Activated CD8-positive, alpha-beta memory T cell treated with anti-CD3 and anti-CD28 coated beads, Interleukin-2, amount 10 ng/mL, durations not matched to agents 7 days and 5 days (primary cell): ENCODE data around the gene ZNF576. TPM values are rescaled to one million over a fixed set of nuclear protein-coding genes. Genes with fewer than 3 reads are reported as not detected.
"Not testable (repeated sequence)": the region's sequence is repeated elsewhere in the genome, so short reads cannot be mapped to it uniquely, and the experiment has no call there.

Experiments used
- ATAC-seq: fragments of 150-1000 bp; cut with Tn5 transposase; one replicate; pipeline ENCODE4 v1.10.0; 2021; ENCODE audit warnings: moderate library complexity
- CTCF ChIA-PET: fragments of 350-600 bp; sonication (Branson Sonifier 250); formaldehyde crosslinking; loops from one replicate; lab custom pipeline; 2021; ENCODE audit warnings: antibody characterized with exemption; lab: Charles Lee
- DNase-seq: peaks from one replicate; pipeline ENCODE4 v3.0.0-alpha.2; 2020
- H3K27ac Mint-ChIP-seq: one replicate; pipeline ENCODE4 v1.8.0; 2021; ENCODE audit warnings: mild to moderate bottlenecking, mixed read lengths
- H3K27me3 Mint-ChIP-seq: one replicate; pipeline ENCODE4 v1.8.0; 2021; ENCODE audit warnings: mixed read lengths
- H3K36me3 Mint-ChIP-seq: one replicate; pipeline ENCODE4 v1.8.0; 2021; ENCODE audit warnings: mild to moderate bottlenecking, mixed read lengths
- H3K4me1 Mint-ChIP-seq: one replicate; pipeline ENCODE4 v1.8.0; 2021; ENCODE audit warnings: mixed read lengths
- H3K4me3 Mint-ChIP-seq: one replicate; pipeline ENCODE4 v1.8.0; 2021; ENCODE audit warnings: mild to moderate bottlenecking, moderate library complexity, mixed read lengths
- H3K9me3 Mint-ChIP-seq: one replicate; pipeline ENCODE4 v1.8.0; 2022; ENCODE audit warnings: low read depth, mixed read lengths
- total RNA-seq, 2 experiments: library from RNA; stranded (reverse); gene quantifications; one replicate each; pipeline ENCODE4 v1.2.3, GENCODE V29; 2021

The ZNF576 gene
- total RNA-seq, 2 experiments from 2014 or later: 18.6 to 21.3 TPM

GRCh38 chr19:43628646-43629326 lies 32.4 kb downstream of the ZNF576 start:
- Mint-ChIP-seq H3K36me3 (no peaks in the 10 kb centered on the region), H3K4me3 (no peak overlapping the region), H3K27me3 (peaks cover 17% of the 10 kb centered on the region), H3K9me3 (no peaks in the 10 kb centered on the region), H3K4me1 (peaks cover 12% of the 10 kb centered on the region), H3K27ac (no peak overlapping the region)
- ATAC-seq: no peak
- CTCF ChIA-PET: no interaction called here
- DNase-seq: no peak

- no peak overlapping the region for H3K27ac Mint-ChIP-seq
- H3K27me3 Mint-ChIP-seq: peaks cover 17% of the 10 kb centered on the region
- H3K36me3 Mint-ChIP-seq: no peaks in the 10 kb centered on the region
- no peak overlapping the region for H3K4me3 Mint-ChIP-seq
- ATAC-seq: no peak
- H3K9me3 Mint-ChIP-seq: no peaks in the 10 kb centered on the region
- DNase-seq: no peak
- CTCF ChIA-PET: no interaction called here
- no peaks in the 10 kb centered on the region for H3K4me1 Mint-ChIP-seq
Observed at GRCh38 chr19:43631491-43631890, 35.1 kb downstream of the ZNF576 start.

- no peaks in the 10 kb centered on the region for H3K4me1 Mint-ChIP-seq
- DNase-seq: no peak
- no peaks in the 10 kb centered on the region for H3K36me3 Mint-ChIP-seq
- H3K27ac Mint-ChIP-seq: no peak overlapping the region
- no peak overlapping the region for H3K4me3 Mint-ChIP-seq
- H3K9me3 Mint-ChIP-seq: no peaks in the 10 kb centered on the region
- no peak for ATAC-seq
- CTCF ChIA-PET: interaction anchor here (1.4 kb wide), 1 partner anchor 18 kb away, joined by 5 read pairs; no protein-coding TSS in a partner anchor
- H3K27me3 Mint-ChIP-seq: peaks cover 30% of the 10 kb centered on the region
Observed at GRCh38 chr19:43633520-43633919, 37.1 kb downstream of the ZNF576 start.

GRCh38 chr19:43634068-43634467 lies 37.7 kb downstream of the ZNF576 start:
- CTCF ChIA-PET: interaction anchor here (1.4 kb wide), 1 partner anchor 18 kb away, joined by 5 read pairs; no protein-coding TSS in a partner anchor

DNA sequence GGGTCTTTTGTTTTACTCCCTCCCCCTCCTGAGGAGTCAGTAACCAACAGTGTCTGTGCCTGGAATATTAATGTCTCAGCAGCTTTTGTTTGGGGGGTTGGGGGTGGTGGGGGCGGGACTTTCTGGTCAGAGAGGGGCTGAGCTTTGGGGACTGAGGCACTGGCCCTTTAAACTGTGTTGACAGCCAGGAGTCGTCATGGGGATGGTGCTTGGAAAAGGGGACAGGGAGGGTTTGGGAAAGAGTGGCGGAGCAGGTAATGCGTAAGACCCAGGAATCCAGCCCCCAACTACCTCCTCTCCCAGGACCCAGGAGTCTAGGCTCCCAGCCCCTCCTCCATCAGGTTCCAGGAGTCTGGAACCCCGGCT lies 38.1 kb downstream of the ZNF576 start:
- peaks cover 37% of the 10 kb centered on the region for H3K27me3 Mint-ChIP-seq
- no peaks in the 10 kb centered on the region for H3K36me3 Mint-ChIP-seq
- DNase-seq (no peak), ATAC-seq (no peak)
- H3K4me1 Mint-ChIP-seq: peaks cover 3% of the 10 kb centered on the region
- no peaks in the 10 kb centered on the region for H3K9me3 Mint-ChIP-seq
- H3K4me3 Mint-ChIP-seq: no peak overlapping the region
- CTCF ChIA-PET: interaction anchor here (1.4 kb wide), 1 partner anchor 17 kb away, joined by 5 read pairs; no protein-coding TSS in a partner anchor
- H3K27ac Mint-ChIP-seq: no peak overlapping the region

More at GRCh38 chr19:43634068-43634467, 37.7 kb downstream of the ZNF576 start:
- H3K27ac Mint-ChIP-seq: no peak overlapping the region
- peaks cover under 1% of the 10 kb centered on the region for H3K4me1 Mint-ChIP-seq
- H3K4me3 Mint-ChIP-seq: no peak overlapping the region
- no peak for DNase-seq
- ATAC-seq: no peak
- H3K36me3 Mint-ChIP-seq: no peaks in the 10 kb centered on the region
- no peaks in the 10 kb centered on the region for H3K9me3 Mint-ChIP-seq
- H3K27me3 Mint-ChIP-seq: peaks cover 36% of the 10 kb centered on the region

DNA sequence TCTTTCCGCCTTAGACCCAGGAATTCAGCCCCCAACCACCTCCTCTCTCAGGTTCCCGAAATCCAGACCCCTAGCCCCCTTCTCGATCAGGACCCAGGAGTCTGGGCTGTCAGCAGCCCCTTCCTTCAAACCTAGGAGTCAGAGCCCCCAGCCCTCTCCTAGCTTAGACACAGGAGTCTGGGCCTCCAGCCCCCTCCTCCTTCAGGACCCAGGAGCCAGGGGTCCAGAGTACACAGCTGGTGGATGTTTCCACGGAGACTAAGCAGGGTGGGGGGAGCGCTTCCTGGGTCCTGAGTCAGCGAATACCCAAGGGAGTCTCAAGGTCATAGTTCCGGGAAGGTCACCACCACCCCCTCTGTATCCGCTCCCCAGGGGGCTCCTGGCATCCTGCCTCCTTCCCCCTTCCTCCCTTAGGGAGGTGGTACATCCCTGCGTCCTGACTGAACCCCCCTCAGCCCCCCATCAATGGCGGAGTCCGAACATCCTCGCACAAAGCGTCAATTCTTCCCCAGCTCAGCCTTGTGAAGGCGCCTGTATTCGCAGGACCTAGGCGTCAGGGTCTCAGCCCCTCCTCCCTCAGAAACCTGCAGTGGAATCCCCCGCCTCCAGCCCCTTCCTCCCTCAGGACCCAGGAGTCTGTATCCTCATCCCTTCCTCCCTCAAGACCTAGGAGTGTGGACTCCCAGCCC lies 38.6 kb downstream of the ZNF576 start:
- H3K36me3 Mint-ChIP-seq: no peaks in the 10 kb centered on the region
- H3K27me3 Mint-ChIP-seq: peaks cover 39% of the 10 kb centered on the region
- H3K4me3 Mint-ChIP-seq: no peak overlapping the region
- no peak overlapping the region for H3K27ac Mint-ChIP-seq
- CTCF ChIA-PET: no interaction called here
- ATAC-seq (no peak), DNase-seq (no peak)
- H3K9me3 Mint-ChIP-seq: no peaks in the 10 kb centered on the region
- H3K4me1 Mint-ChIP-seq: peaks cover 4% of the 10 kb centered on the region

GRCh38 chr19:43635561-43635940 lies 39.2 kb downstream of the ZNF576 start:
- ATAC-seq, CTCF ChIA-PET, DNase-seq, H3K36me3 Mint-ChIP-seq, H3K4me1 Mint-ChIP-seq, H3K27ac Mint-ChIP-seq, H3K4me3 Mint-ChIP-seq, H3K9me3 Mint-ChIP-seq: not testable (repeated sequence)
- peaks cover 45% of the 10 kb centered on the region for H3K27me3 Mint-ChIP-seq

DNA sequence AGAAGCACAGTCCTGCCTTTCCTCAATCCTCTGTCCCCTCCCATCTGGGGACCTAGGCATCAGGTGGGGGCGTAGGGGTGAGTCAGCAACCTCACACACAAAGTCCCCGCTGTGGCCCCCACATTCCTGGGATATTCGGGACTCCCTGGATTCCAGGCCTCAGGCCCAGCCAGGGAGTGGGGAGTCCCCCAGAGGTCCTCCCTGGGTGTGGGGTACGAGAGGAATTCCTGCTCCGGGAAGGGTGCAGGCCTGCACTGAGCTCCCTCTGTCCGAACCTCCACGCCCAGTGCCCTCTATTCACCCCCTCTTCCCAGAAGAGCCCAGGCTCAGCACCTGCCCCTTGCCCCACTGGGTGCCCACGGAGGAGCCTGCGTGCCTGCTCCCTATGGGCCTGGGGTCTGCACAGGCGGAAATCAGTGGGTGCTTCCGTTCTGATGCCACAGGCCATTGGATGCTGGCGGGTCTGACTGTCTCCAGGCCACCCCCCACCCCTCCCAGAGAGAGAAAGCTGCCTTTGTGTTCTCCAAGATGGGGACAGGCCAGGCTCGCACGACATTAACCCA lies 39.8 kb downstream of the ZNF576 start:
- CTCF ChIA-PET: no interaction called here
- no peaks in the 10 kb centered on the region for H3K9me3 Mint-ChIP-seq
- no peaks in the 10 kb centered on the region for H3K36me3 Mint-ChIP-seq
- H3K27me3 Mint-ChIP-seq: peaks cover 49% of the 10 kb centered on the region
- H3K4me3 Mint-ChIP-seq: no peak overlapping the region
- peaks cover 10% of the 10 kb centered on the region for H3K4me1 Mint-ChIP-seq
- DNase-seq (no peak), ATAC-seq (no peak)
- H3K27ac Mint-ChIP-seq: no peak overlapping the region

DNA sequence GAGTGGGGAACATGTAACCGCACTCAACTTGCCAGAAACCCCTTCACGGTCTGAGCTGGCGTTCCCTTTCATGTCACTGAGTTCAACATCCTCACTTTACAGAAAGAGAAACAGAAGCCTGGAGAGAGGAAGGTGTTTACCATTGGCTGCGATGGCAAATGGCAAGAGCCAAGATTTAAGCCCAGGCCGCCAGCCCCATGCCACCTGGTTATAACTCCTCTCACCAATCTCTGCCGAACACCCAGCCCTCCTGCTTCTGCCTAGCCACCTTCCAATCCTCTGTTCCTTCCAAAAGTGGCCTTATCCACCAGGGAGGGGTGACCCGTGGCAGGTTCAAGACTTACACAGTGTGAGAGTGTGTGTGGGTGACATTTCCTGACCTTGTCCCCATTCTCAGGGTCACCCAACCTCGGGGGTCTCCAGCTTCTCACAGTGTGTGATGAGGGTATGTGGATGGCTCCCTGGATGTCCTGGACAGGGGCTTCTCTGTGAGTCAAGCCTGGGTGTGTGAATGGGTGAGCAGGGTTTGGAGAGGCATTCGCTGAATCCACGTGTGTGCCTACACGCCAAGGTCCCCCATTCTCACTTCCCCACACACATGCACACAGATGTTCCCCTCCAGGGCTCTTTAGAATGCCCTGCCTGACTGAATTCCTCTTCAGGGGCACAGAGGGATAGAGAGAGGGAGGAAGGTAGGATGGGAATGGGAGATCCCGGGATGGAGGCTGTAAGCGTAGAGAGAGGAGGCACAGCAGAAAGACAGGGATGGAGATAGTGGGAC lies 42.0 kb downstream of the ZNF576 start:
- H3K4me1 Mint-ChIP-seq: peaks cover 10% of the 10 kb centered on the region
- no peaks in the 10 kb centered on the region for H3K9me3 Mint-ChIP-seq
- CTCF ChIA-PET: no interaction called here
- H3K4me3 Mint-ChIP-seq: peak overlapping the region; percentile 54
- H3K27ac Mint-ChIP-seq: no peak overlapping the region
- DNase-seq: no peak
- peaks cover 43% of the 10 kb centered on the region for H3K27me3 Mint-ChIP-seq
- no peaks in the 10 kb centered on the region for H3K36me3 Mint-ChIP-seq
- no peak for ATAC-seq

- H3K27ac Mint-ChIP-seq: no peak overlapping the region
- peaks cover 41% of the 10 kb centered on the region for H3K27me3 Mint-ChIP-seq
- no peak for DNase-seq
- CTCF ChIA-PET: no interaction called here
- H3K9me3 Mint-ChIP-seq: no peaks in the 10 kb centered on the region
- peak overlapping the region; percentile 54 for H3K4me3 Mint-ChIP-seq
- H3K36me3 Mint-ChIP-seq: no peaks in the 10 kb centered on the region
- no peak for ATAC-seq
- peaks cover 10% of the 10 kb centered on the region for H3K4me1 Mint-ChIP-seq
Observed at GRCh38 chr19:43638995-43639518, 42.7 kb downstream of the ZNF576 start.

DNA sequence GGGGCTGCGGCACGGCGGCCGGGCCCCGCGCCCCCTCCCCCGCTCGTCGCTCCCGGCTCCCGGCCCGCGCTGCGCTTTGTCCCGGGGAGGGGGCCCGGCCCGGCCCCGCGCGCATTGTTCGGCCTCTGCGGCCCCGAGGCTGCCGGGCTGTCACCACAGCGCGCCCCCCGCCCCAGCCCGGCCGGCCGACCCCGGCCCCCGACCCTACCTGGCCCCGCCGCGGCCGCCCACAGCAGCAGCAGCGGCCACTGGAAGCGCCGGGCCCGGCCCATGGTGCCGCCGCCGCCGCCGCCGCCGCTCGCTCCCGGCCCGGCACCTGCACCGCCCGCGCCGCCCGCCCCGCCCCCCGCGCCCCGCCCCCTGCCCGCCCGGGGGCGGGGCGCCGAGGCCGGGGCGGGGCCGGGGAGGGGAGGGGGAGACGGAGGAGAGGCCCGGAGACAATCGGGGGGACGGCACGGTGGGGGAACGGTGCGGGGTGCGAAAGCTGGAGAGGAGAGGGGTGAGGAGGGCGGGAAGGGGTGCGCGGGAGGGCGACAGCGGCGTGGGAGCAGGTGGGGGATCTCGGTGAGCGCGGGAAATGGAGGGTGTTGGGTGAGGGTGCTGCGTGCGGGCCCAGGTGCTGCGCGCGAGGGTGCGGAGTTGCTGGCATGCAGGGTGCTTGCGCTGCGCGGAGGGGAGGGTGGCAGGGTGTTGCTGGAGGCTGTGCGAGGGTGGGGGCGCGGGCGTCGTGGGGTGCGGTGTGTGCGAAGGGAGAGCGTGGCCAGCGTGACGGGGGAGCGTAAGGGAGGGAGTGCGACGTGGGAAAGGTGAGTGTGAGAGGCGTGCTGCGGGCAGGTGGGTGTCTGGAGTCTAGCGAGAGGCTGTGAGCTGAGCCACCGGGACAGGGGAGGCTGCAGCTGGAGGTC lies 43.4 kb downstream of the ZNF576 start, which contains the start of gene CADM4:
CADM4 (minus strand) TSS at position 332 of the 905 bp plus-strand sequence; CDS start at position 272, 60 bp downstream.
- peaks cover 41% of the 10 kb centered on the region for H3K27me3 Mint-ChIP-seq
- H3K4me1 Mint-ChIP-seq: peaks cover 10% of the 10 kb centered on the region
- ATAC-seq (peak; percentile 83), DNase-seq (no peak)
- H3K36me3 Mint-ChIP-seq: no peaks in the 10 kb centered on the region
- CTCF ChIA-PET: no interaction called here
- H3K4me3 Mint-ChIP-seq: peak within 1 kb of the TSS; percentile 69
- no peaks in the 10 kb centered on the region for H3K9me3 Mint-ChIP-seq
- no peak within 1 kb of the TSS for H3K27ac Mint-ChIP-seq

- Mint-ChIP-seq H3K27ac (no peak overlapping the region), H3K4me1 (peaks cover 10% of the 10 kb centered on the region), H3K4me3 (peak overlapping the region; percentile 69), H3K36me3 (no peaks in the 10 kb centered on the region), H3K27me3 (peaks cover 41% of the 10 kb centered on the region), H3K9me3 (no peaks in the 10 kb centered on the region)
- ATAC-seq: no peak
- DNase-seq: no peak
- CTCF ChIA-PET: interaction anchor here (1.3 kb wide), 1 partner anchor 28 kb away, joined by 5 read pairs; no protein-coding TSS in a partner anchor
Observed at GRCh38 chr19:43640424-43640757, 44.0 kb downstream of the ZNF576 start.
